SIG-M5 (cell line): ENCODE measurements around the gene THRA.

Source experiments
- DNase-seq: peaks from one replicate; lab custom pipeline; 2025; lab: John Stamatoyannopoulos, UW

Gene THRA, protein sequence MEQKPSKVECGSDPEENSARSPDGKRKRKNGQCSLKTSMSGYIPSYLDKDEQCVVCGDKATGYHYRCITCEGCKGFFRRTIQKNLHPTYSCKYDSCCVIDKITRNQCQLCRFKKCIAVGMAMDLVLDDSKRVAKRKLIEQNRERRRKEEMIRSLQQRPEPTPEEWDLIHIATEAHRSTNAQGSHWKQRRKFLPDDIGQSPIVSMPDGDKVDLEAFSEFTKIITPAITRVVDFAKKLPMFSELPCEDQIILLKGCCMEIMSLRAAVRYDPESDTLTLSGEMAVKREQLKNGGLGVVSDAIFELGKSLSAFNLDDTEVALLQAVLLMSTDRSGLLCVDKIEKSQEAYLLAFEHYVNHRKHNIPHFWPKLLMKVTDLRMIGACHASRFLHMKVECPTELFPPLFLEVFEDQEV

DNA sequence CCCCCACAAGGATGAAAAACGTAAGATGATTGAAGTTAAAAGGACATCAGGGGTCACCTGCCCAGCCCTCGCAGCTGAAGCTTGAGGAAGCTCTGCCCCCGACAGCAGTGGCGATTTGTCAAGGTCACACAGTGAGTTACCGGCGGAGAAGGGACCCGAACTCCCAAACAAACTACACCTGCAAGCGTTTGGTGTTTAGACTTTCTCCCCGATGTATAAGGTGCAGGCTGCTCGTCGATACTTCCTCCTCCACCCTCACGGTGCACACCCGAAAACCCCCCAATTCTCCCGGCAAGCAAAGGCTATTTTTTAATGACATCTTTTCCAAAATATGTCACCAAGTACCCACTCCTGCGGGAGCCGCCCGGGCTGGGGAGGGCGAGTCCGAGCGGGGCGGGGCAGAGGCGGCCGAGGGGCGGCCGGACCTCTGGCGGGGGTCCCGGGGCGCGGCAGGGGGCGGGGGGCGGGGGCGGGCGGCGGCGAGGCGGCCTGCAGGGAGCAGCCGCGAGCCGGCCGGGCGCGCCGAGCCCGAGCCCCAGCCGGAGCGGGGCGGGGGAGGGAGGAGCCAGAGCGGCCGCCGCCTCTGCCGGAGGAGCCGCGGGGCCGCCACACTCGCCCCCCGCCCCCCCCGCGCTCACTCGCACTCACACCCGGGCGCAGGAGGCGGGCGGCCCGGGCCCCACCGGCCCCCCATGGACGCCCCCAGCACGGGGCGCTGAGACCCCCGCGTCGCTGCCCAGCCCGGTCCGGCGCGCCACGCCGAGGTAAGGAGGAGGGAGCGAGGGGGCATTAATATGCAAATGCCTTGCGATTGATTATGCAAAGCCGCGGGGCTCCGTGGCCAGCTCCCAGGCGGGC lies at the start of gene THRA:
TSS of gene THRA (plus strand) at position 637 of the 858 bp plus-strand sequence. CDS start 11,524 bp downstream, outside the sequence.
- DNase-seq: no peak

DNA sequence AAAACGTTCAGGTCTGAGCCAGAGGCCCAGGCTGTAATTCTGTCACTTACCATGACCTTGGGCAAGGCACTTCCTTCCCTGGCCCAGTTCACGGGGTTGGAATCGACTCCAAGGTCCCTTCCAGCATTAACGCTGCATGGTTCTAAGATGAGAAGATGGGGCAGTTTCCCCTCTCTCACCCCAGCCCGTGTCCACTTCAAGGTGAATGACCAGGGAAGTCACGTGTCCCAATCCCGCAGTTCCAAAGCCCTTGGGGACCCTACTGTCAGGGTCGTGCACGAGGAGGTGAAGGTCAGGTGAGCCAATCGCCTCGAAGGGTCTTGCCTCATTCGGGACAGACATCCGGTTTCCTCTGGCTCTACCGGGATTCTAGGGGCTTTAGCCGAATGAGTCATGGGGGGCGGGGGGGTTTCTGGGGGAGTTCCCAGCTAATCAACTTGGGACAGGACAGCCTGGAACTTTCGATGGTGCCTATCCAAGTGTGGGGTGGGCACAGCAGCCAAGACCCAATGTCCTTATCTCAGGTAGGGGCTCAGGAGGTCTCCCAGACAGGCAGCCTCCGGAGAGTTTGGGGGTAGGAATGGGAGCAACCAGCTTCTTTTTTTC lies 48.3 kb upstream of the THRA start:
- no peak for DNase-seq

DNA sequence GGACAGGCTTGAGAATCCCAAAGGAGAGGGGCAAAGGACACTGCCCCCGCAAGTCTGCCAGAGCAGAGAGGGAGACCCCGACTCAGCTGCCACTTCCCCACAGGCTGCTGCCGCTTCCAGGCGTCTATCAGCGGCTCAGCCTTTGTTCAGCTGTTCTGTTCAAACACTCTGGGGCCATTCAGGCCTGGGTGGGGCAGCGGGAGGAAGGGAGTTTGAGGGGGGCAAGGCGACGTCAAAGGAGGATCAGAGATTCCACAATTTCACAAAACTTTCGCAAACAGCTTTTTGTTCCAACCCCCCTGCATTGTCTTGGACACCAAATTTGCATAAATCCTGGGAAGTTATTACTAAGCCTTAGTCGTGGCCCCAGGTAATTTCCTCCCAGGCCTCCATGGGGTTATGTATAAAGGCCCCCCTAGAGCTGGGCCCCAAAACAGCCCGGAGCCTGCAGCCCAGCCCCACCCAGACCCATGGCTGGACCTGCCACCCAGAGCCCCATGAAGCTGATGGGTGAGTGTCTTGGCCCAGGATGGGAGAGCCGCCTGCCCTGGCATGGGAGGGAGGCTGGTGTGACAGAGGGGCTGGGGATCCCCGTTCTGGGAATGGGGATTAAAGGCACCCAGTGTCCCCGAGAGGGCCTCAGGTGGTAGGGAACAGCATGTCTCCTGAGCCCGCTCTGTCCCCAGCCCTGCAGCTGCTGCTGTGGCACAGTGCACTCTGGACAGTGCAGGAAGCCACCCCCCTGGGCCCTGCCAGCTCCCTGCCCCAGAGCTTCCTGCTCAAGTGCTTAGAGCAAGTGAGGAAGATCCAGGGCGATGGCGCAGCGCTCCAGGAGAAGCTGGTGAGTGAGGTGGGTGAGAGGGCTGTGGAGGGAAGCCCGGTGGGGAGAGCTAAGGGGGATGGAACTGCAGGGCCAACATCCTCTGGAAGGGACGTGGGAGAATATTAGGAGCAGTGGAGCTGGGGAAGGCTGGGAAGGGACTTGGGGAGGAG lies 47.5 kb upstream of the THRA start, which contains the start of gene CSF3:
TSS of gene CSF3 (plus strand) at position 436 of the 993 bp plus-strand sequence. CDS start at position 471, 35 bp downstream.
- DNase-seq: no peak

DNA sequence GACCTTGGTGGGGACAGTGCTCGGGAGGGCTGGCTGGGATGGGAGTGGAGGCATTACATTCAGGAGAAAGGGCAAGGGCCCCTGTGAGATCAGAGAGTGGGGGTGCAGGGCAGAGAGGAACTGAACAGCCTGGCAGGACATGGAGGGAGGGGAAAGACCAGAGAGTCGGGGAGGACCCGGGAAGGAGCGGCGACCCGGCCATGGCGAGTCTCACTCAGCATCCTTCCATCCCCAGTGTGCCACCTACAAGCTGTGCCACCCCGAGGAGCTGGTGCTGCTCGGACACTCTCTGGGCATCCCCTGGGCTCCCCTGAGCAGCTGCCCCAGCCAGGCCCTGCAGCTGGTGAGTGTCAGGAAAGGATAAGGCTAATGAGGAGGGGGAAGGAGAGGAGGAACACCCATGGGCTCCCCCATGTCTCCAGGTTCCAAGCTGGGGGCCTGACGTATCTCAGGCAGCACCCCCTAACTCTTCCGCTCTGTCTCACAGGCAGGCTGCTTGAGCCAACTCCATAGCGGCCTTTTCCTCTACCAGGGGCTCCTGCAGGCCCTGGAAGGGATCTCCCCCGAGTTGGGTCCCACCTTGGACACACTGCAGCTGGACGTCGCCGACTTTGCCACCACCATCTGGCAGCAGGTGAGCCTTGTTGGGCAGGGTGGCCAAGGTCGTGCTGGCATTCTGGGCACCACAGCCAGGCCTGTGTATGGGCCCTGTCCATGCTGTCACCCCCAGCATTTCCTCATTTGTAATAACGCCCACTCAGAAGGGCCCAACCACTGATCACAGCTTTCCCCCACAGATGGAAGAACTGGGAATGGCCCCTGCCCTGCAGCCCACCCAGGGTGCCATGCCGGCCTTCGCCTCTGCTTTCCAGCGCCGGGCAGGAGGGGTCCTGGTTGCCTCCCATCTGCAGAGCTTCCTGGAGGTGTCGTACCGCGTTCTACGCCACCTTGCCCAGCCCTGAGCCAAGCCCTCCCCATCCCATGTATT lies 46.5 kb upstream of the THRA start:
- no peak for DNase-seq

DNA sequence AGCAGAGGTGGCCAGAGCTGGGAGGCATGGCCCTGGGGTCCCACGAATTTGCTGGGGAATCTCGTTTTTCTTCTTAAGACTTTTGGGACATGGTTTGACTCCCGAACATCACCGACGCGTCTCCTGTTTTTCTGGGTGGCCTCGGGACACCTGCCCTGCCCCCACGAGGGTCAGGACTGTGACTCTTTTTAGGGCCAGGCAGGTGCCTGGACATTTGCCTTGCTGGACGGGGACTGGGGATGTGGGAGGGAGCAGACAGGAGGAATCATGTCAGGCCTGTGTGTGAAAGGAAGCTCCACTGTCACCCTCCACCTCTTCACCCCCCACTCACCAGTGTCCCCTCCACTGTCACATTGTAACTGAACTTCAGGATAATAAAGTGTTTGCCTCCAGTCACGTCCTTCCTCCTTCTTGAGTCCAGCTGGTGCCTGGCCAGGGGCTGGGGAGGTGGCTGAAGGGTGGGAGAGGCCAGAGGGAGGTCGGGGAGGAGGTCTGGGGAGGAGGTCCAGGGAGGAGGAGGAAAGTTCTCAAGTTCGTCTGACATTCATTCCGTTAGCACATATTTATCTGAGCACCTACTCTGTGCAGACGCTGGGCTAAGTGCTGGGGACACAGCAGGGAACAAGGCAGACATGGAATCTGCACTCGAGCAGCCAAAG lies 45.2 kb upstream of the THRA start:
- no peak for DNase-seq

DNA sequence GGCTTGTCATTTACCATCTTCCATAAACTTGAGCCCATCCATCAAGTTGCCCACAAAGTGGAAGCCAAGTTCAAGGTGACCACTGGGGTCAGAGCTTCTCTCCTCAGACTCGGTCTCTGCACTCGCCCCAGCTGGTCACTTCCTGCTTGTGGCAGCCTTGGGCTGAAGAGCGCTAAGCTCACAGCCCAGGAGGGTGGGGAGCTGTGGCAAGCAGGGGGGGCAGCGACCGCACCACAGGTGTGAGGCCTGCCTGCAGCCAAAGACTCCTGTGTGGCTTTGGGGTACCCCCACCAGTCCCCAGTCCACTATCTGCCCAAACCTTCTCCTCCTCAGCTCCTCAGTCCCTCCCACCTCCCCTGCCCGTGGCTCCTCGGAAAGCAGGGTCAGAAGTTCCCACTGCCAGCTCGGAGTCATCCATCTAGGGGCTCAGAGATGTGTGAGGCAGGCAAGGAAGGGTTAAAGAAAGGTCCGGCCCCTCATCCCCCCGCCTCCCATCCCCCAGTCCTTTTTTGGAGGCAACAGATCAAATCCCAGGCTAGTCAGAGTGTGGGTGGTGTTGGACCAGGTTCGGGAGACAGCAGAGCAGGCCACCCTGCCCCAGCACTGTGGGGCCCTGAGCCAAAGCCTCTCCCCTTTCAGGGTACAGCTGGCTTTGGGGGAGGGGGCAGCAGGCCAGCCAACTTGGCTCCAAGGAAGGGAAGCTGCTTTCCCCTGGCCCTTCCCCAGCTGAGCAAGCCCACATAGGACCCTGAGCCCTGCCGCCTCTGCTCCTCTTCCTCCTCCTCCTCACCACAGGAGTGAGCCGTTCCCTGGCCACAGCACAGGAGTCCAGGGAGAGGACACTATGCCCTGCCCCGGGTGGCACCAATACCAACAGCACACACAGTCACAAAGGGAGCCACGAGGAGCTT lies 44.3 kb upstream of the THRA start:
- no peak for DNase-seq

DNA sequence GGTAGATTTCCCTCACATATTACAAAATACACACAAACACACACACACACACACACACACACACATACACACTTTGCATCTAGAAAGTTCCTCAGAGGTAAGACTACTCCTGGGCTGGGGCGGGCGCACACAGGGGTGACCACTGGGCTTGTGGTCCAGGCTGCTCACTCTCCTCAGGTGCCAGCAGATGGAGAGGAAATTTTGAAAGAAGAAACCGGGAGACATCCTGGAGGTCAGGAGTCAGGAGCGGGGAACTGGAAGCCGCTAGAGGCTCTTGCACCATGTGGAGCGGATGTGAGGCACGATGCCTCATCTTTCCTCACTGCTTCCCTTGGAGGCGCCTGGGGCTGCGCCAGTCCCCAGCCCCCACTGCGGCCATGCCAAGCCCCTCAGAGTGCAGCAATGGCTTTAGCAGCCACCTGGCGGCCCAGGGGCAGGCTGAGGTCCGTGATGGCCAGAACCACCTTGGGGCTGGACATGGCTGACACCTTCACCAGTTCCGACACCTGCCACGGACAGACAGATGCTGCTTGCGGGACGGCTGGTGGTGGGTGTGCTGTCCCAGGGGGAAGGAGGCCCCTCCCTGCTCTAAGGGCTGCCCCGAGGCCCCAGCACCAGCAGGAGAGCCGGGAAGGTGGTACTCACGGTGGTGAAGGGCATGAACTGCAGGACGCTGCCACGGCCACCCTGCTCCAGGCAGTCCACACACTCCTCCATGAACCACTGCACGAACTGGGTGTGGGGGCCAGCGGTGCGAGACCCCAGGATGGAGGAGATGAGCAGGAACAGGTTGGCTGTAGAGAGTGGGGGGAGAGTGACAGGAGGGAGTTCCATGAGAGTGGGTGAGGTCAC lies 43.4 kb upstream of the THRA start:
- DNase-seq: no peak

DNA sequence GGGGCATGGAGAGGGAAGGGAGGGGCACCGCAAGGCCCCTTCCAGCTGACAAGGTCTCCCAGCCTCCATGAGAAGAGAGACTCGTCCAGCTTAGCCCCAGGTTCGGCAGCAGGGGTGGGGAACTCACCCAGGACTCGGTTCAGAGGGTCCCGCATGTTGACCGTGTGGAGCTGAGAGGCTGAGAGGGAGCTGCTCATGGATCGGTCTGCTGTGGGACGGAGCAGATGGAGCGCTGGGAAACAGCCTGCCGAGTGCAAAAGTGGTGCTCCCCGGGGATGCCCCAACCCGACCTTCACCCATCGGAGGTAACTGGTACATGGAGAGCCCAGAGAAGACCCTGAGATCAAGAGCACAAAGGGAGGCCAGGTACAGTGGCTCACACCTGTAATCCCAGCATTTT lies 42.6 kb upstream of the THRA start:
- no peak for DNase-seq

DNA sequence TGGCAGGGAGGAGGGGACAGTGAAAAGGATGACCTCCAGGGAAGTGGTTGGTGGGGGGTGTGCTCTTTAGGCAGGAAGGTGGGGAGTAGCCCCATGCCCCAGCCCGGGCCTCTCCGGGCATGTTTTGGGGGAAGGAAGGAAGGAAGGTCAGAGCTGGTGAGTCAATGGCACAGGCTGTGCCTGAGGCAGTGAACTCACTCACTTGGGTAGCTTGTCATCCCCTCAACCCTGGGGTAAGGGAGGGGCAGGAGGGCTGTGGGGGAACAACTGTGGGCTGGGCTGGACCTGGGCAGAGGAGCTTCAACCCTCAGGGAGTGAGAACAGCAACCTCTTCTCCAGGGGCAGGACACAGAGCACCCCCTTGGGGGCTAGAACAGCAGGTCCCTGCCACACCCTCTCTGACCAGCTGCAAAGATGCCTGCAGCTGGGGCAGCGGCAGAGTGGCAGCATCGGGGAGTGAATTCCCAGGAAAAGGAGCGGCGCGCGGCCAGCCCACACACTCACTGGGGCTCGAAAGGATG lies 41.3 kb upstream of the THRA start:
- no peak for DNase-seq

DNA sequence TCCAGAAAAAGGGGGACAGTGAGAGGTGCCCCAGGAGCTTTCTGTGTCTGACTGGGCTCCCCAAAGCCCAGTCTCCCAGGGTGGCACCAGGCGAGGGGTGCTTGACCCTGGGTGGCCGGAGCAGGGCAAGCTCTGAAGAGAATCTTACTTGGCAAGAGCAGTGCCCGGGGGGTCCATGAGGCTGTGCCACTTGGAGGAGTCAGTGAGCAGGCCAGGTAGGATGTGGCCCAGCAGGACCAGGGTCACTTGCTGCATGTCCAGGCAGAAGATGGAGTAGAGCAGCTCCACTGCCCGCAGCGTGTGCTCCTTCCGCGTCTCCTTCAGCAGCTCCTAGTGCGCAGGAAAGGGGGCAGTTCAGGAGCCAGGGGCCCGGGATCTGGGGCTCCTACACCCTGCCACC lies 40.3 kb upstream of the THRA start:
- no peak for DNase-seq

DNA sequence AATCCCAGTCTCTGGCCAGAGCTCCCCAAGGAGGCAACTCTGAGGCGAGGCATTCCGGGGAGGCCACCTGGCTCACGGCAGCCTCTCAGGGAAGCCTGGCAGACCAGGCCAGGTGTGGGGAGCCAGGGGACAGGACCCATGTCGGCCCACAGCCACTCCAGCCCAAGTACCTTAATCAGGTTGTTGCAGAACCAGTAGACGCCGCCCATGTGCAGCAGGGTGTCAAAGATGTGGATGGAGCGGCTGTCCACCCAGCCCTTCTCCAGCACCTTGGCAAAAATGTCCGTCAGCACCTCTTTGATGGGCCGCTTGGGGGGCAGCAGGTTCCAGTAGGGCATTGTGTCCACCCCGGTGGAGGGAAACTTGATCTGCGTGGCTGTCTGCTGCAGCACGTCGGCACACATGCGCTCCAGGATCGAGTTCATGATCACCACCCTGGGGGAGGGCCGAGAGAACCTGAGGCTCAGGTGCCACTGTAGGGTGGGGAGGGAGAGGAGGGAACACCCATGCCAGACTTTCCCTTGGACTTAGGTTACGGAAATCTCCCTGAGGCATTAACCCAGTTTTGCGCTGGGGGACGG lies 39.7 kb upstream of the THRA start:
- DNase-seq: no peak

DNA sequence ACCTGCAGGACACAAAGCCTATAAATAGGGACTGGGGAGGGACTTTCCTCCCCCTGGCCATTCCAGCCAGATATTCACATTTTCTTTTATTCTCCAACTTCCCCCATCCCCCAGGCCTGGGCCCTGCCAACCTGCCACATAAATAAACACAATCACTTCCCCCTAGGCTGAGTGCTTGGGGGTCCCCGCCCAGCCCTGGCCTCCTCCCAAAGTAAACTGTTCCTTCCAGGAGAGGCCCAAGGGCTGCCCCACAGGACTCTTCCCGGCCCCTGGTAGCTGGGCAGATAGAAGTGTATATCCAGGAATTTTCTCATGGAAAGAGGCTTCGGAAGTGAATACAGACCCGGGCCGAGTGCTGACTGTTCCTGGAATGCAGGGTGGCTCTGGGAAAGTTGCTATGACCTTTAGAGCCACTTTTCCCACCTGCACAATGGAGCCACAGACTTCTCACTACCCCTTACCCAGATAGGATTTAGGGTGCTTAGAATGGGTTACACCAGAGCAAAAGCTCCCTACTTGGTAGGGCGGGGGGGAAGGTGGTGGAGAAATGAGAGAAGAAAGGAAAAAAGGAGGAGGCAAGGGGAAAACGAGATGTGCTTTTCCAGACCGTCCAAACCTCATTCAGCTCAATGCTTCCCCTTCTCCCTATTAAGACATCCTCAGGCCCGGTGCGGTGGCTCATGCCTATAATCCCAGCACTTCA lies 39.0 kb upstream of the THRA start:
- no peak for DNase-seq

DNA sequence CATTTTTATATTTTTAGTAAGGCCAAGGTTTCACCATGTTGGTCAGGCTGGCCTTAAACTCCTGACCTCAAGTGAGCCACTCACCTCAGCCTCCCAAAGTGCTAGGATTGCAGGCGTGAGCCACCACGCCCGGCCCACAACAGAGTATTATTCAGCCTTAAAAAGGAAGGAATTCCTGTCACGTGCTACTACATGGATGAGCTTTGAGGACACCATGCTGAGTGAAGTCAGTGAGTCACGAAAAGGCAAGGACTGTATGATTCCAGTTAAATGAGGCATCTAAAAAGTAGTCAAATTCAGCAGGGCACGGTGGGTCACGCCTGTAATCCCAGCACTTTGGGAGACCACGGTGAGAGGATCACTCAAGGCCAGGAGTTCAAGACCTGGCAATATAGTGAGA lies 37.9 kb upstream of the THRA start:
- no peak for DNase-seq

DNA sequence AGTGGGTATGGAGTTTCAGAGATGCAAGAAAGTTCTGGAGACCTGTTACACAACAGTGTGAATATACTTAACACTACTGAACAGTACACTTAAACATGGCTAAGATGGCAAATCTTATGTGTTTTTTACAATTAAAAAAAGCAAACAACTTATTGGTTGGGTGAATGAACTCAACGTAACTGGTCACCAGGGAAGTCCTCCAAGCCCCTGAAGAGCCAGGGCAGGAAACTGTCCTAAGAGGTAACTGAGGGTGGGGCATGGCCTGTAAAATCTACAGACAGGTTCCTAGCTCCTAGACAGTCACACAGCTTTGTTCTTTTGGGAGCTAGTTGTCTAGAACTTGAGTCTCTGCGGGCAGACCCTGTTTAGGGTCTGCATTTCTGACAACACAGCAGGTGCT lies 37.2 kb upstream of the THRA start:
- no peak for DNase-seq

DNA sequence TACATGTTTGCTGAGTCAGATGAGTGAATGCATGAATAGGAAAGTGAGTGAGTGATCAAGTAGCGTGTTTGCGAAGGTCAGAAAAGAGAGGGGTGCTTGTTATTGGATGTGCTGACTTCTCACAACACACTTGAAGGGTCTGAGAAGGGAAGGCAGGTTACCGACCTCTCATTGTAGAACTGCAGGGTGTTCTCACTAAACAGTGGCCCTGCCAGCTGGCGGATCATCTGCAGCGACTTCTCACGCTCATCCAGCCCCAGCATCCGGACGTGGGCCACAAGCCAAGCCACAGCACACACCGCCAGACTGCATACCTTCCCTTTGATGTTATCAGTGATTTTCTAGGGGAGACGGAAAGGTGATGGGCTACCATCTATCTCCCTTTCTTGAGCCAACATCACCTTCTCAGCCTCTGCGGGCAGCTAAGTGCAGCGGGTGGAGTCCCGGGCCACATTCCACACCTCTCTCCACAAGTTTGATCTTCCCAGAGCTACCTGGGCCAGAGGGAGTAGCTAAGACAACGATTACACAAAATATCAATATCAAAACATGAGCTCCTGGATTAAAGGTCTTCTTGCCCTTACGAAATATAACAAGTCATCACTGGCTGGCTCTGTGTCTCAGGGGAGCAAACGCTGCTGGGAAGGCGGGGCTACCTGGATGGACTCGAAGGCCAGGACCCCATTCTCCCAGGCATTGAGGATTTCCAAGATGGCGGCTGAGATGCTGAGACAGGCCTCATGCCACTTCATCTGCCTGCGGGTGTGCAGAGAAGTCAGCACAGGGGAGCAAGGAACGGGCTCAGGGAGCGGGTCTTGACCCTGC lies 36.6 kb upstream of the THRA start:
- DNase-seq: no peak
